Gastroesophageal sphincter (tissue), 3 donors: ENCODE results near the gene TBC1D1.

ENCODE experiments used
- EP300 ChIP-seq: sonication (generic); formaldehyde crosslinking; IDR thresholded peaks from one replicate; pipeline ENCODE4 v1.6.1; 2017; ENCODE audit warnings: antibody characterized with exemption, mild to moderate bottlenecking
- TF ChIP-seq, protein P1 (sequence below), 4 experiments: fragments of 200-600 bp in 2 of 4; fragments of 450-650 bp in 2 of 4; sonication (generic) in 1 of 4; IDR thresholded peaks; one replicate each; pipeline ENCODE4 v1.5.1; 2017 to 2019; ENCODE audit warnings: antibody characterized with exemption in 4 of 4, mild to moderate bottlenecking in 2 of 4, moderate library complexity in 2 of 4

DNA sequence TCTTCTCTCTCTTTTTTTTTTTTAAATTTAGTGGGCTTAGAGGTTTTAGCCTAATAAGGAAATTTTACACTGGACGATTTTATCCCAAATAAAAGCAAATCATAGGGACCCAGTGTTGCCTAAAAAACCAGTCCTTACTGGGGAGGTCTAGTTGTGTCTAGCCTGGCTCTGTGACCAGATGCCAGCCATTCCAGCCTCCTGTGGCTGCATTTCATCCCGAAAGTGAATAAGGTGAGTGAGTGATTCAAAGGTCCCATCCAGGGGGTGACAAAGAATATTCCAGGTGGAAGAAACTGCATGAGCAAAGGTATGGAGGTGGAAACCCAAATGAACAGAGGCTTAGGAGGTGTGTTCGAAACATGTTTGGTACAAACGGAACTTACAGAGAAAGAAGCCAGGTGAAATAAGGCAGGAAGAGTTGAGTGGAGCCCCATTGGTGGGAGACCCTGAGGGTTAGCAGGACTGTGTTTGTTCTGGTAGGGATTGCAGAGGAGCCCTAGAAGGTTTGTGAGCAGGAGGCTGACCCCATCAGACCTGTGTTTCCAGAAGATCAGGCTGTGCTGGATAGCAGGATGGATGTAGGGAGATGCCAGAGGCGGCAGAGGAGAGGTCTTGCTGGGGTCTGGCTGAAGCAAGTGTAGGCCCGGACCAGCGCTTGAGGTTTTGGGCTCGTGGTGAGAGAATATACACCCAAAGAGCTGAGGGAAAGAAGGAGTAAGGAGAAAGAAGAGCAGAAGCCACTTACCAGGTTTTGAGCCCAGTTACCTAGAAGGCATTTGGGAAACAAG lies 100.9 kb downstream of the TBC1D1 start:
- TF ChIP-seq, protein P1, sequence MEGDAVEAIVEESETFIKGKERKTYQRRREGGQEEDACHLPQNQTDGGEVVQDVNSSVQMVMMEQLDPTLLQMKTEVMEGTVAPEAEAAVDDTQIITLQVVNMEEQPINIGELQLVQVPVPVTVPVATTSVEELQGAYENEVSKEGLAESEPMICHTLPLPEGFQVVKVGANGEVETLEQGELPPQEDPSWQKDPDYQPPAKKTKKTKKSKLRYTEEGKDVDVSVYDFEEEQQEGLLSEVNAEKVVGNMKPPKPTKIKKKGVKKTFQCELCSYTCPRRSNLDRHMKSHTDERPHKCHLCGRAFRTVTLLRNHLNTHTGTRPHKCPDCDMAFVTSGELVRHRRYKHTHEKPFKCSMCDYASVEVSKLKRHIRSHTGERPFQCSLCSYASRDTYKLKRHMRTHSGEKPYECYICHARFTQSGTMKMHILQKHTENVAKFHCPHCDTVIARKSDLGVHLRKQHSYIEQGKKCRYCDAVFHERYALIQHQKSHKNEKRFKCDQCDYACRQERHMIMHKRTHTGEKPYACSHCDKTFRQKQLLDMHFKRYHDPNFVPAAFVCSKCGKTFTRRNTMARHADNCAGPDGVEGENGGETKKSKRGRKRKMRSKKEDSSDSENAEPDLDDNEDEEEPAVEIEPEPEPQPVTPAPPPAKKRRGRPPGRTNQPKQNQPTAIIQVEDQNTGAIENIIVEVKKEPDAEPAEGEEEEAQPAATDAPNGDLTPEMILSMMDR (IDR thresholded peaks at IDR 0.05) = no peak
- no peak for TF ChIP-seq EP300
